ENCODE results near the gene MTURN. TPM values are rescaled to one million over a fixed set of nuclear protein-coding genes. Genes with fewer than 3 reads are reported as not detected.

The MTURN gene
- total RNA-seq, 1 donor from 2014 or later = 4.2 TPM

- no peak overlapping the region for H3K27ac Mint-ChIP-seq
- intact Hi-C loops (cut with micrococcal nuclease) = no loop called here
- peaks cover 13% of the 10 kb centered on the region for H3K9me3 Mint-ChIP-seq
- peaks cover 2% of the 10 kb centered on the region for H3K27me3 Mint-ChIP-seq
- no peak for DNase-seq
- H3K4me3 Mint-ChIP-seq = no peak overlapping the region
- H3K36me3 Mint-ChIP-seq (ENCODE audit: low read depth) = no peaks in the 10 kb centered on the region
- H3K4me1 Mint-ChIP-seq = no peaks in the 10 kb centered on the region
These were observed 67.9 kb downstream of the MTURN start for GRCh38 chr7:30202671-30203070.

GRCh38 chr7:30206491-30206890 lies 71.7 kb downstream of the MTURN start:
- H3K4me1 Mint-ChIP-seq = no peaks in the 10 kb centered on the region
- H3K27ac Mint-ChIP-seq = no peak overlapping the region
- peaks cover 3% of the 10 kb centered on the region for H3K9me3 Mint-ChIP-seq
- no peaks in the 10 kb centered on the region for H3K36me3 Mint-ChIP-seq (ENCODE audit: low read depth)
- intact Hi-C loops (cut with micrococcal nuclease) = no loop called here
- peaks cover 2% of the 10 kb centered on the region for H3K27me3 Mint-ChIP-seq
- no peak for DNase-seq
- H3K4me3 Mint-ChIP-seq = no peak overlapping the region

GRCh38 chr7:30206942-30207341 lies 72.2 kb downstream of the MTURN start:
- Mint-ChIP-seq H3K4me1 (no peaks in the 10 kb centered on the region), H3K36me3 (ENCODE audit: low read depth) (no peaks in the 10 kb centered on the region), H3K4me3 (no peak overlapping the region), H3K27ac (no peak overlapping the region), H3K27me3 (peaks cover 2% of the 10 kb centered on the region), H3K9me3 (peaks cover 3% of the 10 kb centered on the region)
- intact Hi-C loops (cut with micrococcal nuclease) = no loop called here
- DNase-seq = no peak

GRCh38 chr7:30207376-30207775 lies 72.6 kb downstream of the MTURN start:
- Mint-ChIP-seq H3K9me3 (peaks cover 3% of the 10 kb centered on the region), H3K4me1 (no peaks in the 10 kb centered on the region), H3K4me3 (no peak overlapping the region), H3K27me3 (peaks cover 3% of the 10 kb centered on the region), H3K36me3 (ENCODE audit: low read depth) (no peaks in the 10 kb centered on the region), H3K27ac (no peak overlapping the region)
- DNase-seq = no peak
- intact Hi-C loops (cut with micrococcal nuclease) = no loop called here

- Mint-ChIP-seq H3K36me3 (ENCODE audit: low read depth) (no peaks in the 10 kb centered on the region), H3K4me3 (no peak overlapping the region), H3K4me1 (no peaks in the 10 kb centered on the region), H3K9me3 (peaks cover 3% of the 10 kb centered on the region), H3K27ac (no peak overlapping the region), H3K27me3 (peaks cover 8% of the 10 kb centered on the region)
- intact Hi-C loops (cut with micrococcal nuclease) = no loop called here
- no peak for DNase-seq
These were observed 75.2 kb downstream of the MTURN start for GRCh38 chr7:30209951-30210350.

Other genes starting within 250 kb of the MTURN start
- gene SCRN1, start 145.2 kb upstream of the MTURN start, total RNA-seq = 0.66 and 0.84 TPM in 2 replicates
- 8.2 and 8.6 TPM in 2 replicates for gene FKBP14, start 108.3 kb upstream of the MTURN start, total RNA-seq
- gene PLEKHA8, start 106.6 kb upstream of the MTURN start, total RNA-seq = 10.5 and 10.7 TPM in 2 replicates
- gene ZNRF2, start 149.6 kb downstream of the MTURN start, total RNA-seq = 8.8 and 9.2 TPM in 2 replicates

All from activated CD4-positive, alpha-beta T cell treated with anti-CD3 and anti-CD28 coated beads, Interleukin-2, amount 10 ng/mL, durations not matched to agents 24 days and 14 days (primary cell).